Spleen (tissue), 7 donors: ENCODE data around the gene ARVCF.

Source experiments
- CTCF ChIP-seq, 11 experiments: fragments of 200-600 bp in 7 of 11; fragments of 450-650 bp in 4 of 11; sonication (generic) in 4 of 11; IDR thresholded peaks in 8 of 11; conservative IDR thresholded peaks in 3 of 11; 1 replicate in 7 of 11; 2 replicates in 4 of 11; pipeline versions ENCODE4 v1.4.0 to v1.8.0; 2016 to 2021; ENCODE audit warnings: antibody characterized with exemption in 11 of 11, inconsistent platforms in 4 of 11, mild to moderate bottlenecking in 1 of 11
- POLR2A ChIP-seq, 3 donors: fragments of 450-650 bp; IDR thresholded peaks; one replicate each; pipeline ENCODE4 v1.5.1; 2017; ENCODE audit warnings: antibody characterized with exemption in 3 of 3, mild to moderate bottlenecking in 1 of 3
- POLR2AphosphoS5 ChIP-seq, 3 donors: sonication (generic); formaldehyde crosslinking; IDR thresholded peaks; one replicate each; pipeline ENCODE4 v1.5.1; 2017; ENCODE audit warnings: antibody characterized with exemption in 3 of 3
- donor health status: DM: no; HTN: no; CAD: no; lungs with moderate emphysema.
- donor health status: DM: no; HTN: no; CAD: no.
- donor health status: DM: no; HTN: no; CAD: no.

GRCh38 chr22:20036535-20037392 lies 20.1 kb upstream of the ARVCF start:
- TF ChIP-seq CTCF (IDR thresholded peaks at IDR 0.05 in 8 of 11, conservative IDR thresholded peaks at IDR 0.05 in 3 of 11) (no peak), POLR2AphosphoS5 (IDR thresholded peaks at IDR 0.05) (peak in 1 of 3 donors; percentile 28), POLR2A (IDR thresholded peaks at IDR 0.05) (no peak)
